Esophagus (tissue), 2 donors: ENCODE measurements around the gene SMARCA2. TPM values are rescaled to one million over a fixed set of nuclear protein-coding genes. Genes with fewer than 3 reads are reported as not detected.
A peak's percentile ranks its signal among the peaks of the same experiment; 100 is the strongest.

Experiments used
- H3K27ac ChIP-seq, 2 donors: one replicate each; pipeline ENCODE4 v1.5.1; 2013; ENCODE audit warnings: low read depth in 2 of 2, mild to moderate bottlenecking in 2 of 2, inconsistent platforms in 1 of 2, low read length in 1 of 2, moderate library complexity in 1 of 2
- H3K27me3 ChIP-seq, 2 donors: one replicate each; pipeline ENCODE4 v1.6.1; 2013; ENCODE audit warnings: low read length in 2 of 2, control low read depth in 1 of 2, mild to moderate bottlenecking in 1 of 2; ENCODE audit not compliant: insufficient read depth in 2 of 2, control insufficient read depth in 1 of 2
- H3K36me3 ChIP-seq, 2 donors: one replicate each; pipeline ENCODE4 v1.6.1; 2013; ENCODE audit warnings: low read length in 1 of 2; ENCODE audit not compliant: control insufficient read depth in 2 of 2, insufficient read depth in 2 of 2
- H3K4me1 ChIP-seq, 2 donors: one replicate each; pipeline ENCODE4 v1.6.1; 2013; ENCODE audit warnings: low read length in 1 of 2; ENCODE audit not compliant: control insufficient read depth in 2 of 2, insufficient read depth in 2 of 2
- H3K4me3 ChIP-seq, 2 donors: one replicate each; pipeline ENCODE4 v1.5.1; 2013; ENCODE audit warnings: low read length in 2 of 2, mild to moderate bottlenecking in 2 of 2, low read depth in 1 of 2, moderate library complexity in 1 of 2
- H3K9me3 ChIP-seq, 2 donors: one replicate each; pipeline ENCODE4 v1.6.1; 2013; ENCODE audit warnings: mild to moderate bottlenecking in 2 of 2, low read depth in 1 of 2, low read length in 1 of 2, moderate library complexity in 1 of 2; ENCODE audit not compliant: control insufficient read depth in 2 of 2, insufficient read depth in 1 of 2
- WGBS, 2 donors: extraction: QIAGEN DNeasy Blood & Tissue Kit; methylation state at CpG; one replicate each; pipeline ENCODE4 v1.1.7; 2013; 5-methylcytosine and 5-hydroxymethylcytosine counted together
- polyA plus RNA-seq, 2 donors: library from polyadenylated mRNA; stranded (reverse); fragments of 200-250 nt; gene quantifications; one replicate each; pipeline ENCODE4 v1.2.3, GENCODE V29; 2013
- donor health status: healthy with polysubstance abuse.
- donor health status: Bipolar disorder and iron deficiency.

The SMARCA2 gene
- polyA plus RNA-seq = 10 to 100 TPM; 18.6 to 28.0 TPM

DNA sequence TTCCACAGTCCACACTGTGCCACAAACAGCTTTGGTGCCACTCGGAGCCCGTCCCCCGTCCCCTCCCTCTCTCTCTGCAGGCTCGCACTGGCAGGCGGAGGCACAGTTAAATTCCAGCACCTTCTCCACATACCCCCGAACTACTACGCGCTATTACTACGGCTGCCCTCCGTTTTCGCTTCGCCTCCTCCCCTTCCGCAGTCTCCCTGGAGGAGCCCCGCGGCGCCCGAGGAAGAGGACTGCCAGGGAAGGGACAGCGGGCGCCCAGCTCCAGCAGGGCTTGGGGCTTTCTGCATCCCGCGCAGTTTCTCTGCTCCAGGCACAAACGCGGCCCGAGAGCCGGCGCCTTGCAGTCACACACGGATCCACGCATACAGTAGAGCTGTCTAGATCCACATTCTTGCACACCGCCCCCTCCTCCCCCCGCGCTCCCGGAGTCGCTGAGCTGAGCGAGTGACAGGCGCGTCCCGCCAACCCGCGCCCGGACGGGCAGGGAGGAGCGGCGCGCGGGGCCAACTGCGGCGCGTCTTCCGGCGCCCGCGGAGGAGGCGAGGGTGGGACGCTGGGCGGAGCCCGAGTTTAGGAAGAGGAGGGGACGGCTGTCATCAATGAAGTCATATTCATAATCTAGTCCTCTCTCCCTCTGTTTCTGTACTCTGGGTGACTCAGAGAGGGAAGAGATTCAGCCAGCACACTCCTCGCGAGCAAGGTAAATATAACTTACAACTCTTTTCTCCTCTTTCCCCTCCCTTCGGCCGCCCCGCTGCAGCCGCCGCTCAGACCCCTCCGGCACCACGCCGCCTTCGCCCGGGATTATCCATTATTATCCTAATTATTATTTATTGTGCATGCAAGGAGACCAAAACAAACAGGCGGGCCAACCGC lies at the start of gene SMARCA2:
Gene SMARCA2 (plus strand): TSS at position 652 of the 885 bp plus-strand sequence. CDS start 13,676 bp downstream, outside the sequence.
- WGBS, 2 donors = 0 to 1% methylated on average over 65 to 71 of the region's 71 CpGs
- no peaks in the 10 kb centered on the region for H3K9me3 ChIP-seq
- no peaks in the 10 kb centered on the region for H3K36me3 ChIP-seq
- peak within 1 kb of the TSS; percentile 86 to 92 for H3K4me3 ChIP-seq
- H3K27me3 ChIP-seq = no peaks in the 10 kb centered on the region
- peak within 1 kb of the TSS; percentile 99 for H3K27ac ChIP-seq
- H3K4me1 ChIP-seq = no peaks in the 10 kb centered on the region

DNA sequence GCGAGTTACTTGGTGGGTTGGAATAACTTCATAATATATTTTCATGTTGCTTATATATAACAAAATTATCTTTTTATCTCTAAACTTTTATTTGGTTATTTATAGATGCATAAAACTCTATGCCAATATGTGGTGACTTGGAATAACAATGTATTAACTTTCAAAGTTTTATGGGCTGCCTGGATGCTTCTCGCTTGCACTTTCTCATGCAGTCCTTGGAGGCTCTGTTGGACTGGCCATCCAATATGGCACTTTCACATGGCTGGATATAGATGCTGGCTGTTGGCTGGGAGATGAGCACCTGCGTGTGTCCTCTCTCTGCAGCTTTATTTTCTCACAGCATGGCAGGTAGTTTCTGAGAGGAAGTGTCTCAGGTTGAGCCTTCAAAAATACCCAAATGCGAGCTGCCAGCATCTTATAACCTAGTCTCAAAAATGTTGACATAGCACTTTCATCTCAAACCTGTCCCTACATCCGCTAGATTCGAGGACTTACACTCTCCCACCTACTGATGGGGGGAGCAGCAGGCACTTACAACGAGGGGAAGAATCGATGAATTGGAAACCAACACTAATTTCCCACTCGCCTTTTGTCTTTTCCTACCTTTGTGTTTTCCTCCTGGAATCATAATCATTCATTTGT lies 48.3 kb upstream of the SMARCA2 start:
- H3K27ac ChIP-seq = no peak overlapping the region
- H3K9me3 ChIP-seq = no peaks in the 10 kb centered on the region
- H3K4me3 ChIP-seq = no peak overlapping the region
- no peaks in the 10 kb centered on the region for H3K4me1 ChIP-seq
- H3K36me3 ChIP-seq = no peaks in the 10 kb centered on the region
- H3K27me3 ChIP-seq = peaks cover 2% of the 10 kb centered on the region in 2 donors
- 89 to 92% methylated on average over 9 of the region's 9 CpGs for WGBS, 2 donors

DNA sequence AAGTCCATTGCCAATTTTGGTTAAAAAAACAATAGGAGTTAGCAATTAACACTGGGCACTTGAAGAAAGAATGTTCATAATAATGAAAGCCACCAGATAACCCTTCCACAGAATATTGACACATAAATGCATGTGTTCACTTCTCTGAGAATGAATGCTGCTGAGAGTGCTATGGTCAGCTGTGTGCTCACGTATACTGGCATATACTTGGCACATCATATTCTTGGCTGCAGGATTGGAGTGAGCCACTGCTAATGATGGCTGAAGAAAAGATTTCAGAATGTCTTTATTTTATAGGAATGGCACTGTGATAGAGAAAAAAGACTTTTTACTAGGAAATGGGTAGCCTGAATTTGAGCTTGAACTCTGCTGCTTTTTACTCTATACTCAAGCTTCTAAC lies 46.0 kb upstream of the SMARCA2 start:
- peaks cover 2 to 4% of the 10 kb centered on the region in 2 donors for H3K27me3 ChIP-seq
- H3K9me3 ChIP-seq = no peaks in the 10 kb centered on the region
- no peaks in the 10 kb centered on the region for H3K36me3 ChIP-seq
- 44 to 49% methylated on average over 1 of the region's 1 CpG for whole genome bisulfite sequencing, 2 donors
- H3K4me1 ChIP-seq = no peaks in the 10 kb centered on the region
- H3K4me3 ChIP-seq = no peak overlapping the region
- H3K27ac ChIP-seq = no peak overlapping the region

DNA sequence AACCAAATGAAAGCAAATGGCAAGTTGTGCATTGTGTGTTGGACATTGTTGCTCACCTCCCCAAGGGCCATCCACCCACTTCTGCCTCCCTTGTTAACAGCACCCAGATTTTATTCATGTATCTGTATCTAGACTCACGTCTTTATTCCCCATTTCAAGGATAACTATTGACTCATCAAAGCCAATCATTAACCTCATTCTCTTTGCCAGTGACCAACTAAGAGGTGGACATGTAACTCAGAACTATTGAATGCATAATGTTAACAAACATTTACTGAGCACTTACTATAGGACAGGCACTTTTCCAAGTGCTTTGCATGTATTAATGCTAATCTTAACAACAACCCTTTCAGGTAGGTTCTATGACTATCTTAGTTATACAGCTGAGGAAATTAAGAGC lies 45.2 kb upstream of the SMARCA2 start:
- Histone ChIP-seq H3K27me3 (peaks cover 2 to 4% of the 10 kb centered on the region in 2 donors), H3K9me3 (no peaks in the 10 kb centered on the region), H3K27ac (no peak overlapping the region), H3K4me3 (no peak overlapping the region), H3K4me1 (no peaks in the 10 kb centered on the region), H3K36me3 (no peaks in the 10 kb centered on the region)
- 57 to 86% methylated on average over 1 of the region's 1 CpG for WGBS, 2 donors

DNA sequence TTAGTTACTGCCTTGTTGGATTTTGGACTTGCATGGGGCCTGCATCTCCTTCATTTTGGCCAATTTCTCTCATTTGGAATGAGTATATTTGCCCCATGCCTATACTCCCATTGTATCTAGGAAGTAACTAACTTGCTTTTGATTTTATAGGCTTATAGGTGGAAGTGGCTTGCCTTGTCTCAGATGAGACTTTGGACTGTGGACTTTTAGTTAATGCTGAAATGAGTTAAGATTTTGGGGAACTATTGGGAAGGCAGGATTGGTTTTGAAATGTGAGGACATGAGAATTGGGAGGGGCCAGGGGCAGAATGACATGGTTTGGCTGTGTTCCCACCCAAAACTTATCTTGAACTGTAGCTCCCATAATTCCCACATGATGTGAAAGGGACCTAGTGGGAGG lies 42.5 kb upstream of the SMARCA2 start:
- Histone ChIP-seq H3K36me3 (no peaks in the 10 kb centered on the region), H3K9me3 (no peaks in the 10 kb centered on the region), H3K4me1 (no peaks in the 10 kb centered on the region), H3K4me3 (no peak overlapping the region), H3K27ac (no peak overlapping the region), H3K27me3 (peaks cover 0 to 2% of the 10 kb centered on the region in 2 donors)

DNA sequence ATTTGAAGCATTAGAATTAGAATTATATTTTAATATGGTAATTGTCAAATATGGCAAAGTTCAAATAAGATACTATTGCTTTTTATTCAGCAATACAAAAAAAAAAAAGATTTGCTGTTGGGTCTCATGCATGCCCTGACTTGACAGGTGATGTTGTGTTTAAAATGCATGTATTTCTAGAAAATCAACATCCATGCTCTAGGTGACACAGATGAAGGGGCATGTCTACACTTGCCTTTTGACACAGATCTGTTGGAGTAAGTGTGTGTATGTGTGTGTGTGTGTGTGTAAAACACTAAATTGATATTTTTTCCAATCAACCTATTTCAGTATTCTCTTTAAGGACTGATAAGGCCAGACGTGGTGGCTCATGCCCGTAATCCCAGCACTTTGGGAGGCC lies 38.1 kb upstream of the SMARCA2 start:
- 70 to 84% methylated on average over 2 of the region's 2 CpGs for WGBS, 2 donors
- Histone ChIP-seq H3K27me3 (peaks cover 0 to under 1% of the 10 kb centered on the region in 2 donors), H3K4me1 (peaks cover 0 to 5% of the 10 kb centered on the region in 2 donors), H3K36me3 (no peaks in the 10 kb centered on the region), H3K9me3 (no peaks in the 10 kb centered on the region), H3K27ac (no peak overlapping the region), H3K4me3 (no peak overlapping the region)

DNA sequence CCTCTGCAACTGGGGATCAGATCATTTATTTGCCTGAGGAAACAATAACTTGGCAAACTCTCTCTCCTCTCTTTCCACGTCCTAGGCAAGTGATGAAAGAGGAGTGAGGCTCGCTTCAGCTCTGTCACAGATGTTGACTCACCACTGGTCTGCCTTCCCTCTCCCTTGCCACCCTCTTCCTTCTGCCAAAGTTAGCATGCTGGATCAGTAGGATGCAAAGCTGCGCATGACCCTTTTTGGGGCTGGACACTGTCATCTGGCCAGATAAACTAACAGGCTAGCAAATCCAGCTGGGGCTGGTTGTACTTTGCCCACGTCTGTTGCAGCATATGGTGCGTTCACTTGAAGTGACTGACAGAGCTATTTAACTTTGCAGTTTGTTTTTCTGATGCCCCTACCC lies 36.2 kb upstream of the SMARCA2 start:
- no peaks in the 10 kb centered on the region for H3K36me3 ChIP-seq
- no peaks in the 10 kb centered on the region for H3K9me3 ChIP-seq
- 31 to 34% methylated on average over 5 of the region's 5 CpGs for WGBS, 2 donors
- no peak overlapping the region for H3K4me3 ChIP-seq
- H3K4me1 ChIP-seq = peaks cover 0 to 5% of the 10 kb centered on the region in 2 donors
- peak overlapping the region in 1 of 2 donors; percentile 13 for H3K27ac ChIP-seq
- no peaks in the 10 kb centered on the region for H3K27me3 ChIP-seq

DNA sequence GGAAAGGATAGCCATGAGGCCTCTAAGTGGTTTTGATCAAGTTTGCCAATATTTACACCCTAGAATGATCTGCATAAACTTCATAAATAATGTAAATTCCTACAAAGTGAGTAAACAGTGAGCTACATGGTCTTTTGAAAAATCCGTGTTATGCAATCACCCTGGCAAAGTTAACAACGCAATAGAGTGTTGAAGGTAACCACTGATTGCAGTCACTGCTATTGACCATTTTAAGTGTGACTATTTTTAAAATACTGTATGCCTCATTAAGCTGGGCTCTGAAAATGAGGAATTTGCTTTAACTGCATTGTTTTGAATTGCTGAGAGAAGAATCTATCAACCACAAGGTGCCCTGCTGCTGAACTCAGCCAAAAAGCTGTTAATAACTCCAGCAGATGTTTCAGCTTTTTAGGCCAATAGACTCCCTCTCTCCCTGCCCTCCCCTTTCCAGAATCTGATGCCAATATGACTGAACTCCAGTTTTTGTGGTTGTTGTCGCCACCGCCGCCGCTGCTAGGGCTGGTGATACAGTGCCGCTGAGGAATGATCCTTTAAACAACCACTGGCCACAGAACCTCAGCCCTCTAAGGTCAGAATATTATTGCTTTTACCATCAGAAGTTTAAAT lies 35.3 kb upstream of the SMARCA2 start:
- no peaks in the 10 kb centered on the region for H3K27me3 ChIP-seq
- WGBS, 2 donors = 28 to 46% methylated on average over 7 of the region's 7 CpGs
- no peaks in the 10 kb centered on the region for H3K36me3 ChIP-seq
- no peak overlapping the region for H3K4me3 ChIP-seq
- H3K27ac ChIP-seq = no peak overlapping the region
- H3K4me1 ChIP-seq = peaks cover 0 to 5% of the 10 kb centered on the region in 2 donors
- H3K9me3 ChIP-seq = no peaks in the 10 kb centered on the region

DNA sequence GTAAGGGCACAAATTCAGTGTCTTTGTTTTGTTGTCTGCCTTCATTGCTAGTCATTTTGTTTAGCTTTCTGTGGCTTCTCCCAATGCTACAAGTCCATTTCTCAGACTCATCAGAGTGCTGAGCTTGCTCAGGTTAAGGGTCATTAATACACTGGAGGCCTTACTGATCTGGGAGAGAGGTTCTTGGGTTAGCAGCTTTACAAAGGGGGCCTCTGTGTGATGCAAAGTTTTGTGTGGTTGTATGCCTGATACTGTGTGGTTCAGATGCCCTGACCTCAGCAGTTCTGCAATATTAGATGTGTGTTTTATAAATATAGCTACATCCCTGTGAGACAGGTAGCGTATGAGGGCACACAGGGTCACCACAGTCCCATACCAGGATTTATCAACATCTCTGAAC lies 34.8 kb upstream of the SMARCA2 start:
- Histone ChIP-seq H3K4me3 (no peak overlapping the region), H3K27ac (no peak overlapping the region), H3K27me3 (no peaks in the 10 kb centered on the region), H3K9me3 (no peaks in the 10 kb centered on the region), H3K36me3 (no peaks in the 10 kb centered on the region), H3K4me1 (peaks cover 0 to 5% of the 10 kb centered on the region in 2 donors)
- 98 to 100% methylated on average over 1 of the region's 1 CpG for WGBS, 2 donors
